Caco-2 (cell line): ENCODE measurements around the gene GC. TPM values are rescaled to one million over a fixed set of nuclear protein-coding genes. Genes with fewer than 3 reads are reported as not detected.

Experiments used
- BruUV-seq: library from RNA; stranded (reverse); fragments of 400-500 nt; replicated peaks from 2 replicates; lab custom pipeline; 2021; lab: Mats Ljungman, UMichigan
- CTCF ChIA-PET: fragments of 300-600 bp; sonication (Branson Sonifier 250); formaldehyde crosslinking; loops from one replicate; lab custom pipeline; 2022; ENCODE audit warnings: antibody characterized with exemption; lab: Charles Lee
- POLR2A ChIA-PET: fragments of 300-600 bp; sonication (Branson Sonifier 250); formaldehyde crosslinking; loops from one replicate; lab custom pipeline; 2022; ENCODE audit warnings: antibody characterized with exemption; lab: Charles Lee
- DNase-seq, 2 experiments: peaks; one replicate each; pipeline versions ENCODE4 v3.0.0 to v3.0.0-alpha.2; 2020 to 2022
- H3K27me3 ChIP-seq: replicated peaks from 2 replicates; pipeline ENCODE4 v1.6.0; 2011; ENCODE audit warnings: low read length; ENCODE audit not compliant: control insufficient read depth, insufficient read depth
- H3K36me3 ChIP-seq: 2 replicates; pipeline ENCODE4 v1.5.1; 2011; ENCODE audit warnings: low read length; ENCODE audit not compliant: control insufficient read depth, insufficient read depth
- H3K4me1 ChIP-seq: fragments of 250-450 bp; sonication (Bioruptor Pico); 2 replicates; pipeline ENCODE4 v1.5.1; 2020; ENCODE audit warnings: mild to moderate bottlenecking
- H3K4me3 ChIP-seq: 2 replicates; pipeline ENCODE4 v1.5.1; 2011; ENCODE audit warnings: low read depth, mild to moderate bottlenecking, control low read depth, low read length
- H3K9me3 ChIP-seq: fragments of 250-450 bp; sonication (Bioruptor Pico); 2 replicates; pipeline ENCODE4 v1.5.1; 2020; ENCODE audit warnings: mild to moderate bottlenecking, moderate library complexity
- H3K27ac Mint-ChIP-seq: one replicate; pipeline ENCODE4 v1.8.0; 2022; ENCODE audit warnings: mixed read lengths; ENCODE audit not compliant: unreplicated experiment
- H3K27me3 Mint-ChIP-seq: one replicate; pipeline ENCODE4 v1.8.0; 2022; ENCODE audit warnings: mixed read lengths; ENCODE audit not compliant: insufficient read depth, unreplicated experiment
- H3K36me3 Mint-ChIP-seq: one replicate; pipeline ENCODE4 v1.8.0; 2022; ENCODE audit warnings: mild to moderate bottlenecking, mixed read lengths; ENCODE audit not compliant: insufficient read depth, unreplicated experiment
- H3K4me1 Mint-ChIP-seq: one replicate; pipeline ENCODE4 v1.8.0; 2022; ENCODE audit warnings: low read depth, mixed read lengths; ENCODE audit not compliant: unreplicated experiment
- H3K4me3 Mint-ChIP-seq: one replicate; pipeline ENCODE4 v1.8.0; 2022; ENCODE audit warnings: mild to moderate bottlenecking, moderate library complexity, mixed read lengths; ENCODE audit not compliant: unreplicated experiment
- H3K9me3 Mint-ChIP-seq: one replicate; pipeline ENCODE4 v1.8.0; 2022; ENCODE audit warnings: mixed read lengths; ENCODE audit not compliant: unreplicated experiment
- intact Hi-C: fragments of 100-400 bp; cut with micrococcal nuclease; formaldehyde crosslinking; loops from one replicate; pipeline ENCODE4 v1.10.0; 2022; ENCODE audit not compliant: unreplicated experiment
- total RNA-seq: library from RNA; stranded (reverse); gene quantifications from 2 replicates; pipeline ENCODE4 v1.2.3, GENCODE V29; 2022
- TF ChIP-seq, protein P1 (sequence below), 2 experiments: fragments of 200-600 bp in 1 of 2; IDR thresholded peaks; 1 replicate in 1 of 2; 2 replicates in 1 of 2; pipeline versions ENCODE4 v1.5.1 to v1.8.0; 2011 to 2022; ENCODE audit warnings: antibody characterized with exemption in 1 of 2, control low read depth in 1 of 2, inconsistent platforms in 1 of 2, low read depth in 1 of 2, low read length in 1 of 2, mild to moderate bottlenecking in 1 of 2, moderate library complexity in 1 of 2; ENCODE audit not compliant: insufficient read depth in 1 of 2, severe bottlenecking in 1 of 2, unreplicated experiment in 1 of 2

GC gene
- total RNA-seq, 1 experiment from 2014 or later: not detected

- Mint-ChIP-seq H3K27me3 (no peaks in the 10 kb centered on the region), H3K9me3 (no peaks in the 10 kb centered on the region), H3K27ac (no peak overlapping the region), H3K4me3 (no peak overlapping the region), H3K4me1 (no peaks in the 10 kb centered on the region), H3K36me3 (no peaks in the 10 kb centered on the region)
- intact Hi-C loops: loop anchor here (1.0 kb wide), 2 partner anchors 209 to 554 kb away; no protein-coding TSS in a partner anchor
- no peak overlapping the region for H3K4me3 ChIP-seq
- no peaks in the 10 kb centered on the region for H3K9me3 ChIP-seq
- CTCF ChIA-PET: no interaction called here
- TF ChIP-seq, protein P1, sequence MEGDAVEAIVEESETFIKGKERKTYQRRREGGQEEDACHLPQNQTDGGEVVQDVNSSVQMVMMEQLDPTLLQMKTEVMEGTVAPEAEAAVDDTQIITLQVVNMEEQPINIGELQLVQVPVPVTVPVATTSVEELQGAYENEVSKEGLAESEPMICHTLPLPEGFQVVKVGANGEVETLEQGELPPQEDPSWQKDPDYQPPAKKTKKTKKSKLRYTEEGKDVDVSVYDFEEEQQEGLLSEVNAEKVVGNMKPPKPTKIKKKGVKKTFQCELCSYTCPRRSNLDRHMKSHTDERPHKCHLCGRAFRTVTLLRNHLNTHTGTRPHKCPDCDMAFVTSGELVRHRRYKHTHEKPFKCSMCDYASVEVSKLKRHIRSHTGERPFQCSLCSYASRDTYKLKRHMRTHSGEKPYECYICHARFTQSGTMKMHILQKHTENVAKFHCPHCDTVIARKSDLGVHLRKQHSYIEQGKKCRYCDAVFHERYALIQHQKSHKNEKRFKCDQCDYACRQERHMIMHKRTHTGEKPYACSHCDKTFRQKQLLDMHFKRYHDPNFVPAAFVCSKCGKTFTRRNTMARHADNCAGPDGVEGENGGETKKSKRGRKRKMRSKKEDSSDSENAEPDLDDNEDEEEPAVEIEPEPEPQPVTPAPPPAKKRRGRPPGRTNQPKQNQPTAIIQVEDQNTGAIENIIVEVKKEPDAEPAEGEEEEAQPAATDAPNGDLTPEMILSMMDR (IDR thresholded peaks at IDR 0.05; ENCODE audit: insufficient read depth in 1 of 2, low read depth in 1 of 2, low read length in 1 of 2, severe bottlenecking in 1 of 2, unreplicated experiment in 1 of 2): peak in 1 of 2 experiments; percentile 34
- H3K27me3 ChIP-seq: no peaks in the 10 kb centered on the region
- no TSS peak for BruUV-seq
- no peaks in the 10 kb centered on the region for H3K4me1 ChIP-seq
- H3K36me3 ChIP-seq: no peaks in the 10 kb centered on the region
- peak in 1 of 2 experiments; percentile 4 for DNase-seq
- POLR2A ChIA-PET: no interaction called here
These were observed 51.2 kb downstream of the GC start for GRCh38 chr4:71732706-71733105.

GRCh38 chr4:71732066-71732465, 51.8 kb downstream of the GC start:
- intact Hi-C loops: loop anchor here (1.0 kb wide), 2 partner anchors 209 to 554 kb away; no protein-coding TSS in a partner anchor
- ChIA-PET POLR2A (no interaction called here), CTCF (no interaction called here)
- Histone ChIP-seq H3K27me3 (no peaks in the 10 kb centered on the region), H3K4me1 (no peaks in the 10 kb centered on the region), H3K4me3 (no peak overlapping the region), H3K36me3 (no peaks in the 10 kb centered on the region), H3K9me3 (no peaks in the 10 kb centered on the region)
- TF ChIP-seq, protein P1 (IDR thresholded peaks at IDR 0.05; ENCODE audit: insufficient read depth in 1 of 2, low read depth in 1 of 2, low read length in 1 of 2, severe bottlenecking in 1 of 2, unreplicated experiment in 1 of 2): no peak
- H3K4me1 Mint-ChIP-seq: no peaks in the 10 kb centered on the region
- DNase-seq: no peak
- no peak overlapping the region for H3K4me3 Mint-ChIP-seq
- no peaks in the 10 kb centered on the region for H3K36me3 Mint-ChIP-seq
- H3K27me3 Mint-ChIP-seq: no peaks in the 10 kb centered on the region
- BruUV-seq: no TSS peak
- H3K27ac Mint-ChIP-seq: no peak overlapping the region
- no peaks in the 10 kb centered on the region for H3K9me3 Mint-ChIP-seq

DNA sequence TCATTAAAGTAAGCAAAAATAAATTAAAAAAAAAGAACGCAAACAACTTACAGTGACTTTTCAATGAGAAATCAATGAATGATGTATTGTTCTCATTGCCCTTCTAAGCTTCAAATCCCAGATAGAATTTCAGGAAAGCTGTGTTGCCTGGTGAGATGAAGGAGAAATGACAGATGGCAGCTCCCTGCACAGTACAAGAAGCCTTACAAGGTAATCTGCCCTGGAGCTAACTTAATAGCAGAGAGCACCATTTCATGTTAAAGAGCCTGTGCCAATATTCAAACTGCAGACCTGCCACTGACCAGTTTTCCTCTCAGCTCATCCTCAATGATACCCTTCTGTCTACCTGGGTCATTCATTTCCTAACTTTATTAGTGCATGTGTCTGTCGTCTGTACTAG, 54.0 kb downstream of the GC start:
- no peaks in the 10 kb centered on the region for H3K27me3 Mint-ChIP-seq
- H3K36me3 Mint-ChIP-seq: no peaks in the 10 kb centered on the region
- Histone ChIP-seq H3K9me3 (no peaks in the 10 kb centered on the region), H3K4me3 (no peak overlapping the region), H3K4me1 (no peaks in the 10 kb centered on the region), H3K36me3 (no peaks in the 10 kb centered on the region), H3K27me3 (no peaks in the 10 kb centered on the region)
- TF ChIP-seq, protein P1 (IDR thresholded peaks at IDR 0.05; ENCODE audit: insufficient read depth in 1 of 2, low read depth in 1 of 2, low read length in 1 of 2, severe bottlenecking in 1 of 2, unreplicated experiment in 1 of 2): no peak
- no peak overlapping the region for H3K4me3 Mint-ChIP-seq
- no peaks in the 10 kb centered on the region for H3K4me1 Mint-ChIP-seq
- POLR2A ChIA-PET: no interaction called here
- H3K27ac Mint-ChIP-seq: no peak overlapping the region
- H3K9me3 Mint-ChIP-seq: no peaks in the 10 kb centered on the region
- BruUV-seq: no TSS peak
- no peak for DNase-seq
- intact Hi-C loops: no loop called here
- CTCF ChIA-PET: no interaction called here
